Cardiac muscle cell (in vitro differentiated cells and primary cell): ENCODE measurements around the gene SEC16A. TPM values are rescaled to one million over a fixed set of nuclear protein-coding genes. Genes with fewer than 3 reads are reported as not detected.

Experiments
- DNase-seq, 2 donors: peaks; one replicate each; pipeline versions ENCODE4 v3.0.0 to v3.0.0-alpha.2; 2010 to 2017; ENCODE audit warnings: low read depth in 1 of 2, low spot score in 1 of 2
- H3K27ac ChIP-seq: fragments of 200-600 bp; sonication (generic); 2 replicates; pipeline ENCODE4 v1.5.1; 2016
- H3K27me3 ChIP-seq: fragments of 200-600 bp; sonication (generic); 2 replicates; pipeline ENCODE4 v1.6.0; 2016; ENCODE audit warnings: control low read depth
- H3K36me3 ChIP-seq: fragments of 200-600 bp; sonication (generic); 2 replicates; pipeline ENCODE4 v1.5.1; 2016; ENCODE audit warnings: control low read depth
- H3K4me1 ChIP-seq: fragments of 200-600 bp; sonication (generic); 2 replicates; pipeline ENCODE4 v1.8.1; 2017; ENCODE audit warnings: low read depth, mild to moderate bottlenecking, mixed run types
- H3K4me3 ChIP-seq: fragments of 200-600 bp; sonication (generic); 2 replicates; pipeline ENCODE4 v1.5.1; 2016; ENCODE audit warnings: mild to moderate bottlenecking
- H3K9me3 ChIP-seq: fragments of 200-600 bp; sonication (generic); 2 replicates; pipeline ENCODE4 v1.5.1; 2017; ENCODE audit warnings: low read depth, mild to moderate bottlenecking, control low read depth
- CTCF ChIP-seq: IDR thresholded peaks from 2 replicates; pipeline ENCODE4 v1.5.1; 2012; ENCODE audit warnings: low read depth, mild to moderate bottlenecking, low read length
- polyA plus RNA-seq: library from polyadenylated mRNA; unstranded; fragments of >200 nt; fragmentation: Nextera tagmentation; extraction: Ambion mirVana; gene quantifications from 2 replicates; pipeline ENCODE4 v1.2.1, GENCODE V29; 2016
- total RNA-seq: library from RNA; depleted of rRNA; stranded (reverse); fragments of >200 nt; gene quantifications from 2 replicates; pipeline ENCODE4 v1.2.3, GENCODE V29; 2016

Gene SEC16A
- total and polyA plus RNA-seq, 2 experiments from 2014 or later: 32.3 to 39.5 TPM

DNA sequence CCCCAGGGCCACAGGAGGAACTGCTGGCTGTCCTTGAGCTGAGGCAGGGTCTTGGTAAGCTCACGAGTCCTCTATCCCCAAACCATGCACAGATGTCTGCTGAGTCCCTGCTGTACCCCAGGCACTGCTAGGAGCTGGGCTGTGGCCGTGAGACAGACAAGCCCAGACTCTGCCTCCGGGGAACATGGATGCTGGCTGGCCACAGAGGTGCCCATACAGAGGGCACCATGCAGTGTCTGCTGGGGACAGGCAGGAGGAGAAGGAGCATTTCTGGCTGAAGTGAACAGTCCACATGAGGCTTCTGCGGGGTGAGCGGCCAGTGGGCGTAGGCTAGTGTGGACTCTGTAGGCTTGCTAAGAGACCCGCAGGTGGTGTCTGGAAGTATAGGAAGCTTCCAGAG, 4.8 kb upstream of the SEC16A start:
- no peaks in the 10 kb centered on the region for H3K9me3 ChIP-seq
- H3K27ac ChIP-seq: no peak overlapping the region
- peaks cover 4% of the 10 kb centered on the region for H3K4me1 ChIP-seq
- no peak overlapping the region for H3K4me3 ChIP-seq
- H3K27me3 ChIP-seq: no peaks in the 10 kb centered on the region
- no peaks in the 10 kb centered on the region for H3K36me3 ChIP-seq
- DNase-seq: no peak
- TF ChIP-seq CTCF: peak; percentile 1

GRCh38 chr9:136486823-136487620, 4.2 kb upstream of the SEC16A start:
- Histone ChIP-seq H3K36me3 (no peaks in the 10 kb centered on the region), H3K9me3 (no peaks in the 10 kb centered on the region), H3K27me3 (no peaks in the 10 kb centered on the region), H3K4me1 (peaks cover 4% of the 10 kb centered on the region), H3K4me3 (no peak overlapping the region), H3K27ac (no peak overlapping the region)
- no peak for TF ChIP-seq CTCF
- no peak for DNase-seq

DNA sequence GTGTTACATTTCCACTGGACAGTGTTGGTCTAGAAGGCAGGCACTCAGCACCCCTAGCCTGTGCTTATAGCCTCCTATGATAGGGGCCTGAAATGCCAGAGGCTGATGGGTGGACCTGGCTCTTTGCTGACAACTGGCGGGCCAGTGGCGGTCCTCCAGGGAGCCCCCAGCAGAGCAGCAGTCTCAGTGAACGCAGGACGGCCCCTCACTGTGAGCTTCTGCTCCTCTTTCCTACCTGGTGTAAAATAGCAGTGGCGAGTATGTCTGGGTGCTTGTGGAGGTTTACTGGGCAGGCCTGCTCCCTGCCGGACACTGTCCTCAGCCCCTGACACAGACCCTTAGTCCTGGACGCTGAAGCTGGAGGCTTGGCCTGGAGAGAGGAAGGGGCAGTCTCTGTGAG, 3.3 kb upstream of the SEC16A start:
- Histone ChIP-seq H3K4me1 (peaks cover 11% of the 10 kb centered on the region), H3K4me3 (no peak overlapping the region), H3K27ac (no peak overlapping the region), H3K27me3 (no peaks in the 10 kb centered on the region), H3K36me3 (no peaks in the 10 kb centered on the region), H3K9me3 (no peaks in the 10 kb centered on the region)
- no peak for DNase-seq
- TF ChIP-seq CTCF: no peak

DNA sequence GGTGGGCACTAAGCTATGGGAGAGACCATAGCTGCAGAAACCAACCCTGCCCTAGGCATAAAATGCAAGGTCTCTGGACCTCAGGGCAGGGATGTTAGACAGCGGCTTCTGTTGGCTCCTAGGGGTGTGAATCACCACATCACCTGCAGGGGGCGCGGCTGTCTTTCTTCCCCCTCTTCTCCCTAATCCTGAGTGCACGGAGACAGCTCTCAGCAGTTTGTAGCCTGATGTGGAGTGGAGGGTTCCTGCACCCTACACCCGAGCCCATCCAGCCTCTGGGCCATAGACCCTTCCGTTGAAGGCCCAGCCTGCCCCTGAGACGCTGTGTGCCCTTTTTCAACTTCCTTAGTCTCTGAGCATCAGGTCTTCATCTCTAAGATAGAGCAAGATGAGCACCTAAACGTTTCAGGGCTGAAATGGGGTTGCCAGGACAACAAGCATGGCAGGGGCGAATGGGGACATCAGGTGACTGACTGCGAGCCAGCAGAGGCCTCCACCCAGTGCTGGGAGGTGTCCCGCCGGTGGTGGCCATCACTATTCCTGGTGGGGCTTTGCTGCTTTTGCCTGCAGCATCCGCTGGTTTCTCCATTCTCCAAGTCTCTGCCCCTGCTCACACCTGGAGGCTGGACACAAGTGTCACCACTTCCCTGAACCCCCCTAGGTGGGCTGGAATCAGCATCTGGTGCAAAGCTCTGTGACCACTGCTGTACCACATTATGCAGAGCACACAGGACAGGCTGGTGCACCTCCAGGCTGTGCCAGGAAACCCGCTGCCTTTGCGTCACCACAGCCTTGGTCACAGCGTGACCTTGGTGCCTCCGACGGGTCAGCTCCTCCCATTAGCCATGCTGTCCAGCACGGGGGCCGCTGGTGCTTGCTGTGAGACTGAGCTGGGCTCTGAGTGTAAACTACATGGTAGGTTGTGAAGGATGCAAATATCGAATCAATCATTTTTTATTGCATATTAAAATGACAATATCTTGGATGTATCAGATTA, 2.5 kb upstream of the SEC16A start:
- no peaks in the 10 kb centered on the region for H3K36me3 ChIP-seq
- H3K27me3 ChIP-seq: no peaks in the 10 kb centered on the region
- H3K4me3 ChIP-seq: no peak overlapping the region
- peak; percentile 84 for DNase-seq
- peaks cover 11% of the 10 kb centered on the region for H3K4me1 ChIP-seq
- H3K9me3 ChIP-seq: no peaks in the 10 kb centered on the region
- TF ChIP-seq CTCF: peak; percentile 83
- no peak overlapping the region for H3K27ac ChIP-seq

DNA sequence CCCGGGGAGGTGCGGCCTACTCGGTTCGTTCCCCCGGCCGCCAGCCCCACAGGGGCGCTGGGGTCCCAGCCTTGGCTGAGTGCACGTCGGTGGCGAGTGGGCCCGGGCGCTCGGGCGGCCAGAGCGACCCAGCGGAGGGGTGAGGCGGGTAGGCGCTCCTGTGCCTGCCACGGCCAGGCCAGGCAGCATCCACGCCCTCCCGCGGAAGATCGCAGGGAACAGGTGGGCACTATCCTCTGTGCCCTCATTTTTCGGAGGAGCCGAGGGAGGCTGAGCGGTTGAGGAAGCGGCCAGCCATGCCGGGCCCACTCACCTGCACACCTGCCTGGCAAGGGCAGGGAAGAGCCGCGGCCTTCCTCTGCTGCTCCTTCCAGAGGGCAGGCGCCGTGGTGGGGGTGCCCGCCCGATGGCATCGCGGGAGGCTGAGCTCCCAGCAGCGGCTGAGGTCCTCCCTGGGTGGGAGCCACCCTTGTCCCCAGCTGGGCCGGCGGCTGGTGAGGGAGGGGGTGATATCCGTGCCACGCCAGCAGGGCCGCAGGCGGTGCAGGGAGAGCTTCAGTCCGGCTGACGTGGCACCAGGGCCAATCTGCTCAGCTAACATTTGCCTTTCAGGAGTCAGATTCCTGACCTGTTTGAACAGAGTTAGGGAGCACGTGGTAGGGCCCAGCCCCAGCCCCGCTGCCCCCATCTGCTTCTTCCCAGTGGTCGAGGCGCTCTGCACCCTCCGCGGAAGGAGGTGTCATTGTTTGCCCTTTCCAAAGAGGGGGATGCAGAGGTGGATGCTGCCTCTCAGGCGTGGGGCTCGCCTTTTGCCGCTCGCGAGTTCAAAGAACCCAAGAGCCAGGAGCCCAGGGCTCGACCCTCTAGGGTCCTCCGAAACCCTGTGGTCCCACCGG, 1.6 kb upstream of the SEC16A start:
- Histone ChIP-seq H3K36me3 (no peaks in the 10 kb centered on the region), H3K4me1 (peaks cover 11% of the 10 kb centered on the region), H3K27ac (peak overlapping the region; percentile 99), H3K4me3 (peak overlapping the region; percentile 35), H3K9me3 (no peaks in the 10 kb centered on the region), H3K27me3 (no peaks in the 10 kb centered on the region)
- no peak for DNase-seq
- no peak for TF ChIP-seq CTCF
